GM20431 (cell line): ENCODE results near the gene SLC16A9.

Experiments used
- in situ Hi-C: fragments of 300-500 bp; cut with MseI, MboI; formaldehyde crosslinking; loops from one replicate; pipeline ENCODE4 v1.15.0; 2020; ENCODE audit warnings: low sequenced_read_pairs; ENCODE audit not compliant: unreplicated experiment

The SLC16A9 gene

DNA sequence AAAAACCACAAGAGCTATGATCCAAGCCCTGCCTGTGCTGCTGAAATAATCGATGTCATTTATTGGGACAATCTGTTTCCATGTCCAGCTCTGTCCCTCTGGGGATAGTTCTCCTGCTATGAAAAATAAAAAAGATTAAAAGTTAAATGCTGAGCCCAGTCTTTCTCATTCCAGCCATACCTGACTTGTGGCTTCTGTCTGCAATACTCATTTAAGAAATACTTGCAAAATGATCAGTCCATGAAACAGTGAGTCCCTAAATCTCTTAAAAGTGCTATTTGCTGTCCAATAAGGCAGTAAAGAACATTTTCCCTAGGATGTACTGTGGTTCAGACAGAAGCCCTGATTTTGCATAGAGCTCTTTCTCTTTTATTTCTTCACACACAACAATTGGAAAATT is 91.7 kb downstream of the SLC16A9 start:
- in situ Hi-C loops: loop anchor here (25.0 kb wide), 2 partner anchors 656 to 831 kb away; no protein-coding TSS in a partner anchor

DNA sequence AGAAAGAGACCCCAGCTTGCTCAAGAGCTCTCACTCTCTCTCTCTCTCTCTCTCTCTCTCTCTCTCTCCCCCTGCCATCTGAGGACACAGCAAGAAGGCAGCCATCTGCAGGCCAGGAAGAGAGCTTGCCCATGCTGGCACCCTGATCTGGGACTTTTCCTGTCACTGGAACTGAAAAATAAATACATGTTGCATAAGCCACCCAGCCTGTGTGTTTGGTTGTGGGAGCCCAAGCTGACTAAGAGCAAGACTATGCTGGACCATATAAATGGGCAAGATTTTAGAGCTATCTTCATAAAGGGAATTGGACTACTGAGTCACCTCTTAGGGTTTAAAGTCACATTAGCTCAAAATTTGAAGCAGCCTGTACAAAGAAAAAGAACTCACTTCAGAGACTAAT is 98.6 kb downstream of the SLC16A9 start:
- in situ Hi-C loops: loop anchor here (25.0 kb wide), 2 partner anchors 649 to 824 kb away; no protein-coding TSS in a partner anchor

DNA sequence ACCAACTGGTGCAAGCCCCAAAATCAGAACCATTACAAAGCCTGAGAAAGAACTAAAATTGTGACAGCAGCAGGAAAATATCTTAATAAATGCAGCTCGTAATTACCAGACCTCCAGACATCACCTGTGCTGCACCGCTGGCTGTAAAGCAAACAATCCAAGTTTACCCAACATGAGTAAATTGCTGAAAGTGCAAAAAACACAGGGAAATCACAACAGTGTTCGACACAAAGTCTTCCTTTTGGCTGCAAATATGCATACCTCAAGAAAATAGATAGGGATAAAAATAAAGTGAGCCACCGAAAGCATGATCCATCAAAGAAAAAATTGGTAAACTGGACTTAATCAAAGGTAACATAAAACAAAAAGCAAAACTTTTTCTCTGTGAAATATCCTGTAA is 101.7 kb downstream of the SLC16A9 start:
- in situ Hi-C loops: loop anchor here (25.0 kb wide), 2 partner anchors 646 to 821 kb away; no protein-coding TSS in a partner anchor

DNA sequence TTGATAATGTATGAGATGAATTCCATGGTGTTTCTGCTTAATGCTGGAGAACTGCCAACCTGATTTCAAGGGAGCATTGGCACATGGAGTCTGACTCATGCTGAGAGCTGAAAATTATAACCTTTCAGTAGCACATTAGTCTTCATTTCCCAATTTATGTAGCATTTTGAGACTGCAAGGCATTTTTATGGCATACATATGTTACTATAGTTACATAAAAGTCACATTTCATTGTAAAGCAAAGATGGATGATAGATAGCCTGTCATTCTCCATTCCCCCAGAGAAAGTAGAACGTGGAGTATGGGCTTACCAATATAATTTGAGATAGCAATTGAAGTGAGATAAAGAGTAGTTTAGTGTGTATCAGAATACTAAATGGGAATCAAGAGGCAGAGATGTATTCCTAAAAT is 103.1 kb downstream of the SLC16A9 start:
- in situ Hi-C loops: loop anchor here (25.0 kb wide), 2 partner anchors 644 to 819 kb away; no protein-coding TSS in a partner anchor

DNA sequence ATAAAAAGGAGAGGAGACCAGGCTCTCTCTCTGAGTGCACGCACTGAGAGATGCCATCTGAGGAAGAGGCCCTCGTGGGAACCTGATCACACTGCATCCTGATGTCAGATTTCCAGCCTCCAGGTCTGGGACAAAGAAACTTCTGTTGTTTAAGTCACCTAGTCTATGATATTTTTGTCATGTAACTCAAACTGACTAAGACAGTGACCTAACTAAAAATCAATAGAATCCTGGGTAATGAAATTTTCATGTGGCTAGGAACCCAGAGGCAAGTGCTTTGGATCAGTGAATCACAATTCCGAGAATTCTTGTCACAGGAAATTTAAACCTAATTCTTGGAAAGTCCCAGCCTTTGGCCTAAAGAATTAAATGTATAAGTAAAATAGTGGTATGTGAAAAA is 107.7 kb downstream of the SLC16A9 start:
- in situ Hi-C loops: loop anchor here (25.0 kb wide), 2 partner anchors 640 to 815 kb away; no protein-coding TSS in a partner anchor
